WTC11 (cell line): ENCODE data around the gene CCT3. TPM values are rescaled to one million over a fixed set of nuclear protein-coding genes. Genes with fewer than 3 reads are reported as not detected.

Experiments
- ATAC-seq: fragments of 200-7000 bp; cut with Tn5 transposase; 2 replicates; pipeline ENCODE4 v1.10.0; 2021; ENCODE audit warnings: mild to moderate bottlenecking, moderate library complexity
- CTCF ChIA-PET: fragments of 300-600 bp; sonication (Branson Sonifier 250); formaldehyde crosslinking; loops from one replicate; lab custom pipeline; 2021; ENCODE audit warnings: antibody characterized with exemption; lab: Charles Lee
- POLR2A ChIA-PET: fragments of 350-600 bp; sonication (Branson Sonifier 250); formaldehyde crosslinking; loops from one replicate; lab custom pipeline; 2021; ENCODE audit warnings: antibody characterized with exemption; lab: Charles Lee
- DNase-seq: peaks from one replicate; pipeline ENCODE4 v3.0.0; 2021; ENCODE audit warnings: low spot score
- H3K27ac Mint-ChIP-seq: 2 replicates; pipeline ENCODE4 v1.8.0; 2021; ENCODE audit warnings: mixed read lengths
- H3K27me3 Mint-ChIP-seq: 2 replicates; pipeline ENCODE4 v1.8.0; 2021; ENCODE audit warnings: low read depth, mild to moderate bottlenecking, moderate library complexity, mixed read lengths
- H3K36me3 Mint-ChIP-seq: 2 replicates; pipeline ENCODE4 v1.8.0; 2021; ENCODE audit warnings: mixed read lengths
- H3K4me1 Mint-ChIP-seq: 2 replicates; pipeline ENCODE4 v1.8.0; 2022; ENCODE audit warnings: mixed read lengths
- H3K4me3 Mint-ChIP-seq: 2 replicates; pipeline ENCODE4 v1.8.0; 2021; ENCODE audit warnings: mild to moderate bottlenecking, moderate library complexity, mixed read lengths
- H3K9me3 Mint-ChIP-seq: 2 replicates; pipeline ENCODE4 v1.8.0; 2021; ENCODE audit warnings: mixed read lengths
- E2F4 ChIP-seq: sonication (generic); formaldehyde crosslinking; IDR thresholded peaks from 2 replicates; pipeline ENCODE4 v1.8.1; 2022; ENCODE audit warnings: low read depth, mild to moderate bottlenecking, moderate library complexity, missing genetic modification reagents, borderline replicate concordance
- FOXK1 ChIP-seq: sonication (generic); formaldehyde crosslinking; IDR thresholded peaks from 2 replicates; pipeline ENCODE4 v1.8.0; 2022; ENCODE audit warnings: mild to moderate bottlenecking, moderate library complexity, missing genetic modification reagents
- FOXP4 ChIP-seq: sonication (generic); formaldehyde crosslinking; IDR thresholded peaks from 2 replicates; pipeline ENCODE4 v1.8.0; 2022; ENCODE audit warnings: mild to moderate bottlenecking, missing genetic modification reagents
- GRHL2 ChIP-seq: fragments of 250-450 bp; sonication (Bioruptor Pico); IDR thresholded peaks from 2 replicates; pipeline ENCODE4 v1.8.0; 2022; ENCODE audit warnings: mild to moderate bottlenecking, moderate library complexity; ENCODE audit not compliant: insufficient replicate concordance, severe bottlenecking
- GTF2I ChIP-seq: fragments of 250-450 bp; sonication (Bioruptor Pico); conservative IDR thresholded peaks from 2 replicates; pipeline ENCODE4 v1.4.0; 2021; ENCODE audit warnings: mild to moderate bottlenecking
- KAT7 ChIP-seq: sonication (generic); formaldehyde crosslinking; IDR thresholded peaks from 2 replicates; pipeline ENCODE4 v1.8.1; 2023; ENCODE audit warnings: missing genetic modification reagents, mild to moderate bottlenecking, borderline replicate concordance
- MYBL2 ChIP-seq: sonication (generic); formaldehyde crosslinking; IDR thresholded peaks from 2 replicates; pipeline ENCODE4 v1.8.1; 2023; ENCODE audit warnings: mild to moderate bottlenecking, moderate library complexity, missing genetic modification reagents
- TCF7 ChIP-seq: sonication (generic); formaldehyde crosslinking; IDR thresholded peaks from 2 replicates; pipeline ENCODE4 v1.8.0; 2022; ENCODE audit warnings: mild to moderate bottlenecking, low read depth, missing genetic modification reagents, moderate library complexity
- TEAD1 ChIP-seq: sonication (generic); formaldehyde crosslinking; IDR thresholded peaks from 2 replicates; pipeline ENCODE4 v1.8.0; 2022; ENCODE audit warnings: mild to moderate bottlenecking, missing genetic modification reagents
- TEAD4 ChIP-seq: sonication (generic); formaldehyde crosslinking; IDR thresholded peaks from 2 replicates; pipeline ENCODE4 v1.8.0; 2022; ENCODE audit warnings: mild to moderate bottlenecking, missing genetic modification reagents
- TP53 ChIP-seq: sonication (generic); formaldehyde crosslinking; IDR thresholded peaks from 2 replicates; pipeline ENCODE4 v1.8.1; 2023; ENCODE audit warnings: mild to moderate bottlenecking, missing genetic modification reagents
- ZNF512 ChIP-seq: sonication (generic); formaldehyde crosslinking; IDR thresholded peaks from 2 replicates; pipeline ENCODE4 v1.8.1; 2022; ENCODE audit warnings: missing genetic modification reagents, borderline replicate concordance
- total RNA-seq: library from RNA; stranded (reverse); gene quantifications from 3 replicates; pipeline ENCODE4 v1.2.3, GENCODE V29; 2021
- TF ChIP-seq, protein P1 (sequence below): sonication (generic); formaldehyde crosslinking; IDR thresholded peaks from 2 replicates; pipeline ENCODE4 v1.8.1; 2023; ENCODE audit warnings: mild to moderate bottlenecking, missing genetic modification reagents
- TF ChIP-seq, protein P2 (sequence below): sonication (generic); formaldehyde crosslinking; IDR thresholded peaks from 2 replicates; pipeline ENCODE4 v1.8.1; 2022; ENCODE audit warnings: mild to moderate bottlenecking, moderate library complexity, missing genetic modification reagents
- TF ChIP-seq, protein P3 (sequence below): sonication (generic); formaldehyde crosslinking; IDR thresholded peaks from 2 replicates; pipeline ENCODE4 v1.8.1; 2022; ENCODE audit warnings: mild to moderate bottlenecking, missing genetic modification reagents, moderate library complexity, borderline replicate concordance

Gene CCT3
- total RNA-seq, 1 experiment from 2014 or later, result 479 TPM

DNA sequence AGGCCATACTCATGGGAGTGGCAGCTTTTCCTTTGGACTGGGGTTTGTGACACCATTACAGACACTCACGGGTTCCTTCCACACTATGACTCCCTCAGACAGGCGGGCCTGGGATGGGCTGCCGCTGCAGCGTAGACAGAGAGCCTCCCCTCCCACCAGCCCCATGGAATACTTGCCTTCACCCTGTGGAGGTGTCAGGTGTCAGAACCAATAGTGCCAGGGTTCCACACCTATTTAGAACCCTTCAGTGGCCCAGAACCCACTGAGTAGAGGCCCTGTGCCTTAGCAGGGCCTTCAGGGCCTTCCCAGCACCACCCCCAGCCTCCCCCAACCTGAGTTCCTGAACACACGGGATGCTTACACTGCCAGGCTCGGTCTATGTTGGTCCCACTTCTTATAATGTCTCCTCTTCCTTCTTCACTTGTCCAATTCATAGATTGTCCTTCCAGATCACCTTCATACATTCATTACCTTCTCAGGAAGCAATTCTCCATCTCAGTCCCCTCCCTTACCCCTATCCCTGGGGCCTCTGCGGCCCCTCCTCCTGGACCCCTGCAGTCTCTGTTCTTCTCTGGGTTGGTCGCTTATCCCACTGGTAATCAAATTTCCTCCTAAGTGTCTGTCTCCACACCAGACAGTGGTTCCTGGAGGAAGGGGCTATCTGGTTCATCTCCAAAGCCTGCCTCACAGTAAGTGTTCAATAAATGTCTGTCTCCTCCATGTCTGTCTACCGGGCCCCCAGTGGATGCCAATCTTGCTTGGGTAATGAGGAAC is 29.5 kb upstream of the CCT3 start:
- Mint-ChIP-seq H3K4me3 (no peak overlapping the region), H3K4me1 (peaks cover 21% of the 10 kb centered on the region), H3K9me3 (no peaks in the 10 kb centered on the region), H3K27ac (no peak overlapping the region), H3K36me3 (no peaks in the 10 kb centered on the region), H3K27me3 (peaks cover 32% of the 10 kb centered on the region)
- DNase-seq (no peak), ATAC-seq (no peak)
- POLR2A ChIA-PET, result no interaction called here
- TF ChIP-seq MYBL2 (CRISPR knock-in tag), result no peak
- TF ChIP-seq FOXK1 (CRISPR knock-in tag), result no peak
- TF ChIP-seq GRHL2 (CRISPR knock-in tag), result no peak
- TF ChIP-seq FOXP4 (CRISPR knock-in tag), result no peak
- TF ChIP-seq, protein P1, sequence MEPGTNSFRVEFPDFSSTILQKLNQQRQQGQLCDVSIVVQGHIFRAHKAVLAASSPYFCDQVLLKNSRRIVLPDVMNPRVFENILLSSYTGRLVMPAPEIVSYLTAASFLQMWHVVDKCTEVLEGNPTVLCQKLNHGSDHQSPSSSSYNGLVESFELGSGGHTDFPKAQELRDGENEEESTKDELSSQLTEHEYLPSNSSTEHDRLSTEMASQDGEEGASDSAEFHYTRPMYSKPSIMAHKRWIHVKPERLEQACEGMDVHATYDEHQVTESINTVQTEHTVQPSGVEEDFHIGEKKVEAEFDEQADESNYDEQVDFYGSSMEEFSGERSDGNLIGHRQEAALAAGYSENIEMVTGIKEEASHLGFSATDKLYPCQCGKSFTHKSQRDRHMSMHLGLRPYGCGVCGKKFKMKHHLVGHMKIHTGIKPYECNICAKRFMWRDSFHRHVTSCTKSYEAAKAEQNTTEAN (CRISPR knock-in tag), result no peak
- TF ChIP-seq, protein P2, sequence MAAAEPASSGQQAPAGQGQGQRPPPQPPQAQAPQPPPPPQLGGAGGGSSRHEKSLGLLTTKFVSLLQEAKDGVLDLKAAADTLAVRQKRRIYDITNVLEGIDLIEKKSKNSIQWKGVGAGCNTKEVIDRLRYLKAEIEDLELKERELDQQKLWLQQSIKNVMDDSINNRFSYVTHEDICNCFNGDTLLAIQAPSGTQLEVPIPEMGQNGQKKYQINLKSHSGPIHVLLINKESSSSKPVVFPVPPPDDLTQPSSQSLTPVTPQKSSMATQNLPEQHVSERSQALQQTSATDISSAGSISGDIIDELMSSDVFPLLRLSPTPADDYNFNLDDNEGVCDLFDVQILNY, result no peak
- no peak for TF ChIP-seq GTF2I (CRISPR knock-in tag)
- no peak for TF ChIP-seq ZNF512
- no peak for TF ChIP-seq TP53 (CRISPR knock-in tag)
- TF ChIP-seq KAT7 (CRISPR knock-in tag), result no peak
- no peak for TF ChIP-seq TCF7 (CRISPR knock-in tag)
- TF ChIP-seq, protein P3, sequence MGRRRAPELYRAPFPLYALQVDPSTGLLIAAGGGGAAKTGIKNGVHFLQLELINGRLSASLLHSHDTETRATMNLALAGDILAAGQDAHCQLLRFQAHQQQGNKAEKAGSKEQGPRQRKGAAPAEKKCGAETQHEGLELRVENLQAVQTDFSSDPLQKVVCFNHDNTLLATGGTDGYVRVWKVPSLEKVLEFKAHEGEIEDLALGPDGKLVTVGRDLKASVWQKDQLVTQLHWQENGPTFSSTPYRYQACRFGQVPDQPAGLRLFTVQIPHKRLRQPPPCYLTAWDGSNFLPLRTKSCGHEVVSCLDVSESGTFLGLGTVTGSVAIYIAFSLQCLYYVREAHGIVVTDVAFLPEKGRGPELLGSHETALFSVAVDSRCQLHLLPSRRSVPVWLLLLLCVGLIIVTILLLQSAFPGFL (CRISPR knock-in tag), result no peak
- TF ChIP-seq TEAD4 (CRISPR knock-in tag), result no peak
- no peak for TF ChIP-seq E2F4
- no peak for TF ChIP-seq TEAD1 (CRISPR knock-in tag)
- CTCF ChIA-PET, result interaction anchor here (0.6 to 2.2 kb wide), 3 partner anchors 11 to 18 kb away, joined by 3 to 9 read pairs (median 3); no protein-coding TSS in a partner anchor
